A673 (cell line): ENCODE results near the gene SCGB1A1.

Experiments
- CTCF ChIP-seq: fragments of 300-800, 200-600 bp; sonication (generic); conservative IDR thresholded peaks from 2 replicates; pipeline ENCODE4 v1.5.1; 2017; ENCODE audit warnings: low read depth, mild to moderate bottlenecking, antibody characterized with exemption, low read length, moderate library complexity, mixed read lengths
- EZH2 ChIP-seq: fragments of 200-600 bp; sonication (generic); IDR thresholded peaks from 2 replicates; pipeline ENCODE4 v1.6.1; 2017; ENCODE audit warnings: borderline replicate concordance, low read depth, mild to moderate bottlenecking, mixed read lengths, antibody characterized with exemption, low read length; ENCODE audit not compliant: poor library complexity, severe bottlenecking

GRCh38 chr11:62428871-62429560, 10.2 kb downstream of the SCGB1A1 start:
- no peak for TF ChIP-seq CTCF
- TF ChIP-seq EZH2: no peak
